AG08395 (cell line): Measurements from ENCODE around the gene ME1.
"Not testable (repeated sequence)": the region's sequence is repeated elsewhere in the genome, so short reads cannot be mapped to it uniquely, and the experiment has no call there.

Experiments
- DNase-seq: peaks from one replicate; pipeline ENCODE4 v3.0.0; 2012; ENCODE audit warnings: mixed read lengths, low spot score

ME1 gene

DNA sequence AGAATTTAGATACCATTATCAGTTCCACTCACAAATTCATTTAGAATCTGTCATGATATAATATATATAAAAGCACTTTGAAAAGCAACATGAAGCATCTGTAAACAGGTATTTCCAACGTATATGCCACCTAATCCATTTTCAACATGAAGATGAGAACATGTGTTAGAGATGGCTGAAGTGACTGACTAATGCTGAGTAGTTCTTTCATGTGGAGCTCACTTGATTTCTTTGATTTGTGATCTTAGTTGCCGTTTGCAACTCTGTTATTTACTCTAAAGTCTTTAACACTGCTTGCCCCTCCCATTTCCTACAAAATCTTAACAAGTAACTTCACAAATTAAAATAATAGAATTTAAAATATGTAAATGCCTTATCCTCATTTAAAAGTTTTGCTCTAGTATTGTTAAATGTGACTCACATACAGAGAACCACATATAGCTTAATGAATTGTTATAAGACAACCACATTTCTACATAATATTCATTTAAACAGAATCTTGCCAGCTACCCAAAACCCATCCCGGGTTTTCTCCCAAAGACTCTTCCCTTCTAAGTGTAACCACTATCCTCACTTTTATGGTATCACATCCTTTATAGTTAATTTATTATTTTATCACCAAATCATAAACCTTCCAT lies 78.3 kb downstream of the ME1 start:
- peak; percentile 4 for DNase-seq

DNA sequence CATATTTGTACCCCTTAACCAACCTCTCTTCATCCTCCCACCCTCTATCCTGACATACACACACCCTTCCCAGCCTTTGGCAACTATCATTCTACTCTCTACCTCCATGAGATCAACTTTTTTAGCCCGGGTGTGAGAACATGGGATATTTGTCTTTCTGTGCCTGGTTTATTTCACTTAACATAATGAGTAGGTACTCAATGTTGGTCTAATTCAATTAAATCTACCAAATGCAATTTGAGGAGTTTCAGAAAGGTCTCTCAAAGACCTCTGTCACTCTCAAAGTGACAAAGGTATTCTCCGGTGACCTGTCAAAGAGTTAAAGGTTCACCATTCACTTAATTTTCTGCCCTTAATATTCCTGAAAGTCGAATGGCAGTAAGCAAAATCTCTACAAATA lies 87.7 kb downstream of the ME1 start:
- no peak for DNase-seq

DNA sequence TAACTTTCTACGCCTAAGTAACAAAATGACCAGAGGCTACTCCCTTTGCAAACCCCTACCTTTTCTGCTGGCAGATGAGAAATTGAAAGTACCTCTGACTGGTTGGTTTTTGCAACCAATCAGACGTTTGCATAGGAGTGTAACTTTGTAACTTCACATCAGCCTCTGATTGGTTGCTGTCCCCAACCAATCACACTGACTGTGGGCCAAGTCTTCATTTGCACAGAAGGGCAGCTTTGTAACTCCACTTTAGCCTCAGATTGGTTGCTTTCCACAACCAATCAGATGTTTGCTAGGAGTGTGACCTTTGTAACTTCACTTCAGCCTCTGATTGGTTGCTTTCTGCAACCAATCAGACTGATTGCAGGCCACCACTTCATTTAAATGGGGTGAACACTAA lies 89.1 kb downstream of the ME1 start:
- DNase-seq: no peak

DNA sequence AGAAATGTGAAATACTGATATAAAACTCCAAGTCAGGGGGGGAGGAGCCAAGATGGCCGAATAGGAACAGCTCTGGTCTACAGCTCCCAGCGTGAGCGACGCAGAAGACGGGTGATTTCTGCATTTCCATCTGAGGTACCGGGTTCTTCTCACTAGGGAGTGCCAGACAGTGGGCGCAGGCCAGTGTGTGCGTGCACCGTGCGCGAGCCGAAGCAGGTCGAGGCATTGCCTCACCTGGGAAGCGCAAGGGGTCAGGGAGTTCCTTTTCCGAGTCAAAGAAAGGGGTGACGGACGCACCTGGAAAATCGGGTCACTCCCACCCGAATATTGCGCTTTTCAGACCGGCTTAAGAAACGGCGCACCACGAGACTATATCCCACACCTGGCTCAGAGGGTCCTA lies 96.9 kb downstream of the ME1 start:
- DNase-seq: not testable (repeated sequence)

DNA sequence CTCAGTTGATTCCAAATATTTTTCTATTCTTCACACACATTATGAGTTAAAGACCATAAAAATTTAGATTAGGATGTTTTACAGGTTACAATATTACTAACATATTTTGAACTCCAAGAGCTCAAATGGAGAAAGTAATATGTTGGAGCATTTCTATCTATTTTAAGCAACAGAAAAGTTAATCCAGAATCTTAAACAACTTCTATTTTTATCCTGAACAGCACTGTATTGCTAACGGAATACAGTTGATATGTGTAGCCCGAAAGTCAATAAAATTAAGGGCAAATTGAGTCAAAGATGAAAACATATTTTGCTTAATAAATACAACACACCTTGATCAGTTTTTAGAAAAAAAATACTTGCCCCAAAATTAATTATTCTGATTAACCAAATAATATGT lies 97.4 kb downstream of the ME1 start:
- no peak for DNase-seq

DNA sequence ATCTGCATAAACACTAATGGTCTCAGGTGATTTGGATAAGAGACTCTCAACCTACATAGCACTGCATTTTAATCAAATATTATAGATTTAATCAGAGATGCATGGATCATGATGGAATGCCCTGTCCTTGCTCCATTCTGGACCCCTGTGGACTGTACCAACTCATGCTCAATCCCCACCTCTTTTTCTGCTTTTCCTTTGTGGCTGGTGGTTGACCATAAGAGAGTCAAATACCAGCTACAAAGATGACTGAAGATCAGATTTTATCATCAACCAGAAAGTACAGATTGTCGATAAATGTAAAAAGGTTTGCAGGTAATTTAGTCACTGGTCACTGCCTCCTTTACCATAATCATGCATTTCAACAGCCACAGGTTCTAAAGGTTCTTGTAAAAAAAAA lies 116.2 kb downstream of the ME1 start:
- DNase-seq: no peak

DNA sequence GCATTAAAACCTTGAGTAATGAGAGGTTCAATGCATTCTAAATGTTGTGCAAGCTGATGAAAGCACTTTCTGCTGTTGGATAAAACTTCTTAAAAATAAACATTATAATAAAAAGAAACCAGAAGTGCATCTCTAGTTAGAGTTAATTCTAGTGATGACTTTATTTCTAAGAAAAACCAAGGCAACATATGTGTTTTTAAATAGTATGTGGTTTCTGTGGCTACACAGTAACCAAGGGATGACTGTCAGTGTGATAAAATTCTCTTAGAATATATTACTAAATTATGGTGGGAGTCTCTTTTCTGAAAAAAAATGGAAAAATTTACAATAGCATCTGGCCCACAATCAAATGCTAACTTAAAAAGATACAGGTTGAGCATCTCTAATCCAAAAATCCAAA lies 117.0 kb downstream of the ME1 start:
- DNase-seq: no peak

DNA sequence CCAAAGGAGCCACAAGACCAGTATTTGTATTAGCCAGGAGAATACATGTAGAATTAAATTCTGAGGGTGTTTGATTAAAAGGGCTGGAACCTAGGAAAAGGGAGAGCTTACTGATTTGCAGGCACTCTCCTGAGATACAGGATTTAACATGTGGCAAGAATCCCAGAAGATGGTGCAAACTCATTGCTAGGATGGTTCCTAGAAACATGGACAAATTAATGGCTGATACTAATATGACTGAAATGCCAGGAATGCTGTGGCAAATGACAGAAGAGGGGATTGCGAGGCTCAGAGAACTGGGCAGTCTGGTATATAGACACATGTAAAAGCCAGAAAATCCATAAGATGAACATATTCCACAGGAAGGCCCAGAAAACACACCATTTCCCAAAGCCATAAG lies 119.6 kb downstream of the ME1 start:
- peak; percentile 51 for DNase-seq

DNA sequence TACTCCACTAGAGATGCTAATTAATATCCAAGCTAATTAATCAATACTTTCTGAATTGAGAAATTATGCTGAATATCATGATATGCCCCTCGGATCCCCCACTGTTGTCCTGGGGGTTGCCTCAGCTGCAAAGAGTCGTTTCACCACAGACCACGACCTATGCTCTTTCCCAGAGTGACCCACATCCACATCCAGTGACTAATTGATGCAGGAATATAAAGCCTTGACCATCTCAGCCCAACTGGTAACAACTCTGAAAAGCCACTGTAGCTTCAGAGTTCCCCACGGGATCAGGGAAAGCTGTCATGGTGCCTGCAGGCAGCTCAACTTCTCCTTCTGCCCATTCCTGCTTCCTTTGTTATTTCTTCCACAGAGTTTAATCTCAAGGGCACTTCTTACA lies 120.8 kb downstream of the ME1 start:
- DNase-seq: no peak

DNA sequence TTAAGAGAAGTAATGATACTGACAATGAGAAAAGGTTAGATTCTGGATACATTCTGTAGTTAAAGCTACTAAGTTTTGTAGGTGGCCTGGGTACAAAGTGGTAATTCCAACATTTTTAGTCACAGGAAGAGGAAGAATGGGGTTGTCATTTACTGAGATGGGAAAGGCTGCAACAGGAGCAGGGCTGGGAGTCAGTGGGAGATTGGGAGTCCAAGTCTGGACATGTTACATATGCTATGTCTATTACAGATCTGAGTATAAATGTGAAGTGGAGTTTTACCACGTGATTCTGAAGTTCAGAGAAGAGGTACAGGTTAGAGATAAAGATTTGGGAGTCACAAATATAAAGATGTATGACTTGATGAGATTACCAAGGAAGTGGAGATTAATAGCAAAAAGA lies 121.5 kb downstream of the ME1 start:
- DNase-seq: no peak

DNA sequence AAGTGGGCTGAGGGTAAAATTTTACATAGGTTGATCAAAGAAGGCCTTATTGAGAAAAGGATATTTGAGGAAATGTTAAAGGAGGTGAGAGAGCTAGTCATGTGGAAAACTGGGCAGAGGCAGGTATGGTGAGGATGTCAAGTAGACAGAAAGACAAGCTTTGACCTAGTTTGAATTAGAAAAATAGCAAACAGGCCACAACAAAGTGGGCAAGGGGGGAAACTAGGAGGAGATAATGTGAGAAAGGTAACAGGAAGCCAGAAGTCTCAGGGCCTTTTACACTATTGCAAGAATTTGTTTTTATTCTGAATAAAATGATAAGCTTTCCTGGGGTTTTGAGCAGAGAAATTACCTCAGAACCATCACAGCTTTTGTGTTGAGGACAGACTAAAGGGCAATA lies 122.0 kb downstream of the ME1 start:
- DNase-seq: no peak

DNA sequence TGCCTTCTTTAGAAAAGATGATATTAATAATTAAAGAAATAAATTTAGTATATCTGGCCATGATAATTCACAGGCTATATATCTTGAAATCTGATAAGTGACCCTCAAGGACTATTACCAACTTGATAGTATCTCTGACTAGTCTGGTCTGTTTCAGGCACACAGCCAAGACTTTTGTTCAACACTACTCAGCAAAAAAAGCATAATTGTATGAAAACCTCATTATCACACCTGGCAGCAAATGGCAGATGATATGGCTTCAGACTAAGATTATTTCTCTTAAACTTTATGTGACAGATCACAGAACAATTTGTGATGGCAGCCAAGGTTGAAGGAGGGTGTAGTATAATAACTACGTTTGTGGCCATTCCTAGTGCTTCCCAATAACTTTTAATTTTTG lies 123.0 kb downstream of the ME1 start:
- DNase-seq: no peak

DNA sequence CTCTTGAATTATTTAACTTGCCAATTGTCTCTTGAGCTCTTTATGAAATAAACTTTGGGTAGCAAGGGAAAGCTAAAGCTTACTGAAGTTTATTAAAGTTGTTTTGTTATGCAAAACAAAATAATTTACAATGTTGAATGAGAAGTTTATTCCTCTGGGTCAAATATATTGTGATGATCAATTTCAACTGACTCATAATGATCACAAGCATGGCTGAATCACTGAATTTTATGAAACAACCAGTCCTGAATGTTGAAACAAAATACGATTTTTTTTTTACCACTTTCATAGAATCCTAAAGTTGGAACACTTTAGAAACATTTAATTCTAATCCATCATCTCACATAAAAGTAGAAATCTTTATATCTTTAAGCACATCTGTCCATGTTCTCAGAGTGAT lies 127.4 kb downstream of the ME1 start:
- DNase-seq: no peak

DNA sequence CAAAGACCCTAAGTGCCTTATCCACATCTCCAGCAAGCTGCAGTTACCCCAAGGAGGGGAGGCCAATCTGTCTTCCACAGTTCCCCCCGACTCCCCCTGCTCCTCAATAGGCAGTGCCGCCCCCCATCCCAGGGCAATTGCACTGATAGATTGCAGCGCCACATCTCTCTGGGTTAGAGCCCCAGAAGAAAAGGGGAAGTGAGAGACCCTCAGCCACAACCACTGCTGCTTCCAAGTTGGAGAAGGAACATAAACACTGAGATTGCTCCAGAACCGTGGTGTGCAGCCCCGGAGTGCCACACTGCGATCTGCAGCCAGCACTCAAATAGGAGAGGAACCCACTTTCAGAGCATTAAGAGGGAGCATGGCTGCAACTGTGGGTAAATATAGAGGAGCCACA lies 136.2 kb downstream of the ME1 start:
- DNase-seq: no peak

DNA sequence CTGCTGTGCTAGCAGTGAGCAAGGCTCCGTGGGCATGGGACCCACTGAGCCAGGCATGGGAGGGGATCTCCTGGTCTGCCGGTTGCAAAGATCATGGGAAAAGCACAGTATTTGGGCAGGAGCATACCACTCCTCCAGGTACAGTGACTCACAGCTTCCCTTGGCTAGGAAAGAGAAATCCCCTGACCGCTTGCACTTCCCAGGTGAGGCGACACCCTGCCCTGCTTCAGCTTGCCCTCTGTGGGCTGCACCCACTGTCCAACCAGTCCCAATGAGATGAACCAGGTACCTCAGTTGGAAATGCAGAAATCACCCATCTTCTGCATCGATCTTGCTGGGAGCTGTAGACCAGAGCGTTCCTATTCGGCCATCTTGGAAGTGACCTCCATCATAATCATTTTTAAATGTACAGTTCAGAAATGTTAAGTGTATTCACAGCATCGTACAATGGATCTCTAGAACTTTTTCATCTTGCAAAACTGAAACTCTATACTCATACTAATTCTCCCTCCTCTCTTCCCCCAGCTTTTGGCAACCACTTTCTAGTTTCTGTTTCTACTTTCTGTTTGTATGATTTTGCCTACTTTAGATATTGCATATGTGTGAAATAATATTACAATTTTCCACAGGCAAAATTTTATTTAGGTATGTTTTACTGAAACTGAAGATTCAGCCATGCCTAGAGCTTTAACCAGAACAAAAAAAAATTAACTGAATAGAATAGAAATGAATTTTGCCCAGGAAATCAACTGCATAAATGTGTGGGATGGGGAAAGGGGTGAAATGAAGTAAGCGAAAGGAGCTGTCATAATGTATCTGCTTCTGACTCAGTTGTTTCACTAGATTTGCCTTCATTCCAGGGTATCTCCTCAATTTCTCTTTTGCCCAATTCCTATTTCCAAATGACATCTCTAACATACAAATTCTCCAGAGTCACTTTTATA lies 137.7 kb downstream of the ME1 start:
- no peak for DNase-seq

DNA sequence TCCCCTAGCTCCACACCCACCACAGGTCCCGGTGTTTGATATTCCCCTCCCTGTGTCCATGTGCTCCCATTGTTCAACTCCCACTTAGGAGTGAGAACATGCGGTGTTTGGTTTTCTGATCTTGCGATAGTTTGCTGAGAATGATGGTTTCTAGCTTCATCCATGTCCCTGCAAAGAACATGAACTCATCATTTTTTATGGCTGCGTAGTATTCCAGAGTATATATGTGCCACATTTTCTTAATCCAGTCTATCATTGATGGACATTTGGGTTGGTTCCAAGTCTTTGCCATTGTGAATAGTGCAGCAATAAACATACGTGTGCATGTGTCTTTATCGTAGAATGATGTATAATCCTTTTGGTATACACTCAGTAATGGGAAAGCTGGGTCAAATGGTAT lies 143.6 kb downstream of the ME1 start:
- DNase-seq: not testable (repeated sequence)

DNA sequence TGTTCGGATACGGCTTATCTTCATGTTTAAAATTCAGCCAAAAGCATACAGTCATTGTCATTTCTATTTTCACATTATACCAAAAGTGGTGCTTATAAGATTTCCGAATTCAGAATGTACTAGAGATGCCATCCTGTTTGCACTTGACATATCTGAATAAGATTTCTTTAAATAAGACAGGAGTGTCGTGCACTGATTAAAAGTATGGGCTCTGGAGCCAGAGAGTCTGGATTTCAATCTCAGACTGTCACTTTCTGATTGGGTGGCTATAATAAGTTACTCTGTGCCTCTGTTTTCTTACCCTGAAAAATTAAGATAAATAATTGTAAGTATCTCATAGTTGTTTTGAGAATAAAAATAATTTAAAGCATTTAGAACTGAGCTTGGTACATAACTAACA lies 144.9 kb downstream of the ME1 start:
- no peak for DNase-seq

DNA sequence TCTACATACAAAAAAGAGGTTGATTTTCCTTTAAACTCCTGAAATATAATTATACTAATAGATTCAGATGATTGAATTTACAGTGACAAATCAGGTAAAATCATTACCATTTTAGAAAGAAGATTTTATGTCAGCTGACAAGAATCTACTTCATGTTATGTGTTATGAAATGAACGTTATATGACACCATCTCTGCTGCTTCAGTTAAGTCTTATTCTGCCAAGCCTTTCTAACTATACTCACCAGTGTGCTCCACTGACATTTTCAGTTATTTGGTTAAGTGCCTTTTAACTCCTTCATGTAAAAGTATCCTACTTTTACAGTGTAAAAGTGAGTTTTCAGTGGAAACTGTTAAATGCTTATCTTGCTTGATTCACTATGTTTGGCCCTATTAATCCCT lies 157.3 kb downstream of the ME1 start:
- no peak for DNase-seq

DNA sequence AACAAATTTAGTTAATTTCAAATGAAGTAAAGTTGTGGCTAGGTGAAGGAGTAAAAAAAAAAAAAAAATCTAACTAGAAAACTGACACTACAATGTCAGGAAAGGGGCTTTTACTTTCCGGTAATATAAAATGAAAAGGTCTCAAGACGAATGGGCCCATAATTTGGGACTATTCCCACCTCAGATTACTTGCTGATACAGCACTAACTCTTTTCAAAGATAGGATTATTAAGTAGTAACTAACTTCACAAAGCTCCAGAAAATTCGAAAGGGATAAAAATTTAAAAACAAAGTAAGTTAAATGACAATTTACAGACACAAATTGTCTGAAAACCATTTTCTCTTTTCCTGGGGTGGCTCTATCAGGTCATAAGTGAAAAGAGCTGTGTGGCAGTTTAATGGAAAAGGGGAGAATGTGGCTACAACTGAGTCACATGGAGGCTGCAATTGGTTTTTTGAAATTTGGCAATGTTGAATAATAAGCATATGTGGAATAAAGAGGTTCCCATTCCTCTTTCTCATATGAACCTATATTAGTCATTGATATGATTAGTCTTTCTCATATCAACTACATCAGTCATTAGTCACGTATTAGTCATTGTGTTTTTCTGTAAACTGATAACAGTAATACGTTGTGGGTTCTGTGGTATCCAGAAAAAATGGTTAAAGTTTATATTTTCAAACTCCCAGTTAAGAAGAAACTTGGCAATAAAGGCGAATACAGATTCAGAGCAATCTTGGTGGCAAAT lies 159.7 kb downstream of the ME1 start:
- peak; percentile 30 for DNase-seq

DNA sequence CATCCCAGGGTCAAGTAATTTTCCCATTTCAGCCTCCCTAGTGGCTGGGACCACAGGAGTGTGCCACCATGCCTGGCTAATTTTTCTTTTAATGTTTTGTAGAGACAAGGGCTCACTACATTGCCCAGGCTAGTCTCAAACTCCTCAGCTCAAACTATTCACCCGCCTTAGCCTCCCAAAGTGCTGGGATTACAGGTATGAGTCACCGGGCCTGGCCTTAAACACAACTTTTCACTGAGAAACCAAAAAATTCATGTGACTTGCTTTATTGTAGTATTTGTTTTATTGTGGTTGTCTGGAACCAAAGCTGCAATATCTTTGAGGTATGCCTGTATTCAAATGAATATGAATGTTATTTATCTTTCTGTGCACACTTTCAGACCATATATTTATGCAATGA lies 165.5 kb downstream of the ME1 start:
- DNase-seq: peak; percentile 3

DNA sequence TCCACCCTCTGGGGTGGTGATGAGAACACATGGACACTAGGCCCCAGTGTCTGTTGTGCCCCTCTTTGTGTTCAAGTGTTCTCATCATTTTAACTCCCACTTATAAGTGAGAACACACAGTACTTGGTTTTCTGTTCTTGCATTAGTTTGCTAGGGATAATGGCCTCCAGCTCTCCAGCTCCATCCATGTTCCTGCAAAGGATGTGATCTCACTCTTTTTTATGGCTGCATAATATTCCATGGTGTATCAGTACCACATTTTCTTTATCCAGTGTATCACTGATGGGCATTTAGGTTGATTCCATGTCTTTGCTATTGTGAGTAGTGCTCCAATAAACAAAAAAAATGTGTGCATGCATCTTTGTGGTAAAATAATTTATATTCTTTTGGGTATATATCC lies 170.3 kb downstream of the ME1 start:
- DNase-seq: no peak

DNA sequence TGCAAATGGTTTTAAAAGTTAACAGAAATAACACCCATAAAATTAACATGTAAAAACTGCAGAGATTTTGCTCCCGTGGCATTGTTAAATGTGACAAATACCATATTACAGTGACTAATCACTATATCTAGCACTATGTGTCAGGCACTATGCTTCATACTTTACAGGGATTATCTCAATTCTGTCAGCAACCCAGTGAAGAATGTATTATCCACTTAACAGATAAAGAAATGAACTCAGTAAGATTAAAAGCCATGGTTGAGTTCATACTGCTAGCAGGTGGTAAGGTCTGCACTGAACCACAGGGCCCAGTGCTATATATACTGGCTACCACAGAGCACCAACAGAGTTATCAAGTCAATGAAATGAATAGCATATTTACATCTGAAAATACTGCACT lies 172.3 kb downstream of the ME1 start:
- DNase-seq: no peak

DNA sequence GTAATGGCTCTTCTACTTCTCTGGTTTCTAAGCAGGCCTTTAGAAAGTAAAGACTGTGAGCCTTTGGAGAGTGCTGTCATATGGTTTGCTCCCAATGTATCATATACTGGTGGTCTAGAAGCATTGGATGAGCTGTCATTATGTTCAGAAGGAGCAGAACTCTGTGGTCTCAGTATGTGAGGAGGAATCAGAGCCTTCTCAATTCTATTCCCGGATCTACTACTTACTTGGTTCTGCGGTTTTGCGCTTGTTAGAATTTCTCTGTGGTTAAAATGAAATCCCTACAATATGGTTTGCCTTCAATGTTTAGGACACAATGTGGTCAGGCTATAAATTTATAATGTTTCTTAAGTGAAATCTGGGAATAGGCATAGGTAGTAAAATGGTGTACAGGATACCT lies 173.1 kb downstream of the ME1 start:
- DNase-seq: no peak
